NCI-H1694 treated with DMSO at 0.1 percent for 48 hours (cell line): ENCODE data around the gene FYB1.
"Not testable (repeated sequence)": the region's sequence is repeated elsewhere in the genome, so short reads cannot be mapped to it uniquely, and the experiment has no call there.

Experiments
- DNase-seq: peaks from one replicate; lab custom pipeline; 2025; lab: John Stamatoyannopoulos, UW

The FYB1 gene

DNA sequence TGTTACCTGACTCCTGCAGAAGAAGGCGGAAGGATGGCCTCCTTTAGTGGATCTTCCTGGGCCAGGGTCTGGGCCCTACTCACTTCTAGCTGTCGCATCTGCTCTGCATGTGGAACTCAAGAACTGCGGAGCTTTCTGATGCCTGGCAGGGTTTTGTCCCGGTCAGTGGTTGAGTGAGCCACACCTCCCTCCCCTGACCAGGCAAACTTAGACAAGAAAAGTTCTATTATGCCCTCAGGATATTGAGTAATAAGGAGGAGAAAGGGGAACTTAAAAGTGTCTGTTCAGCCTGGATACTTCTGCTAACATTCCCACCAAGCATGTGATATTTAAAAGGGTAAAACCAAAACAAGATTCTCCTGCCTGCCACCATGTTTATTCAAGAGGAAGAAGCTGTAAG is at the start of gene FYB1:
TSS of gene FYB1 (minus strand) at position 127 of the 400 bp plus-strand sequence. CDS start 16,603 bp downstream, outside the sequence.
- DNase-seq = no peak

GRCh38 chr5:39267186-39267585 is 47.8 kb upstream of the FYB1 start:
- no peak for DNase-seq

DNA sequence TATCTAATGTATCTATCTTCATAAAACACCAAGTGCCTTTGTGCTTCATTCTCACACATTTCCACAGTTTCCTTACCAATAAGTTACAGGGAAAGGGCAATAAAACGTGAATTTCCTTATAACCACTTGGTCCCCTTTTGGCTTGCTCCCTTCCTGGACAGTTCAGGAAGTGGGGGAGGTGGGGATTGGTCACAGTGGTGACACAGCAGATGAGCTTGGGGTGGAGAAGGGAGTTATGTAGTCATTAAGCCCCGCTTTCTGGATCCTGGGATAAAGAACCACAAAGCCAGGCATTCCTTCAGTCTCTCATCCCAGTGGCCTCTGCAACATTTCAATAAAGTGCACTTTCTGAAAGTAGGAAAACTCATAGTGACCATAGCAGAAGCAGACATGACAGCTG is 47.1 kb upstream of the FYB1 start:
- DNase-seq = no peak

DNA sequence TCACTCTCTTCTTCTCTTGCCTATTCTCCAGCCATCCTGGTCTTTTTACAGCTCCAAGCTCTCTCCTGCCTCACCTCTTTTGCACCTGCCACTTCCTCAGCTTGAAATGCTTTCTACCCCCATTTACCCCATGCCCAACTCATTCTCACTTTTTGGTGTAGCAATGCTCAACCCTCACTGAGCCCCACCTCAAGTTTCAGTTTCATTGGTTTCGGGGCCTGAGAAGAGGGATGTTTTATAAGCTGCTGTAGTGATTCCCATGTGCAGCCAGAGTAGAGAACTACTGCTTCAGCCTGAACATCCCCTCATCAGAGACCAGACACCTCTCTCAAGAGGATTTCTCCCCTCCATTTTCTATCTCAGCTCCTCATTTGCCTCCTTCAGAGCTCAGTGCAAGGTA is 45.2 kb upstream of the FYB1 start:
- DNase-seq = no peak

- no peak for DNase-seq
Measured at GRCh38 chr5:39262981-39263380, 43.6 kb upstream of the FYB1 start.

DNA sequence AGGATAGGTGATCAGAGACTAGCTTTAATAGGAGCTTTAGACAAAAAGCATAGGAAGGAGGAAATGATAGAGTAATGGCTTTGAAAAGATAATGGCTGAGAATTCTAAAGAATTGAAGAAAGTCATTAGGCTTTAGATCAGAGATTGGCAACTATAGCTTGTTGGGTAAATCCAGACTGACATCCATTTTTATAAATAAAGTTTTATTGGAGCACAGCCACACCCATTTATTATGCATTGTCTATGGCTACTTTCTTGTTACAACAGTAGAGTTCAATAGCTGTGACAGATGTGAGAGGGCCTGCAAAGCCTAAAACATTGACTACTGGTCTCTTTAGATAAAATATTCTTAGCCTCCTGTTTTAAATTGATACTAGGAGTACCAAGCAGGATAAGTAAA is 40.7 kb upstream of the FYB1 start:
- DNase-seq = no peak

DNA sequence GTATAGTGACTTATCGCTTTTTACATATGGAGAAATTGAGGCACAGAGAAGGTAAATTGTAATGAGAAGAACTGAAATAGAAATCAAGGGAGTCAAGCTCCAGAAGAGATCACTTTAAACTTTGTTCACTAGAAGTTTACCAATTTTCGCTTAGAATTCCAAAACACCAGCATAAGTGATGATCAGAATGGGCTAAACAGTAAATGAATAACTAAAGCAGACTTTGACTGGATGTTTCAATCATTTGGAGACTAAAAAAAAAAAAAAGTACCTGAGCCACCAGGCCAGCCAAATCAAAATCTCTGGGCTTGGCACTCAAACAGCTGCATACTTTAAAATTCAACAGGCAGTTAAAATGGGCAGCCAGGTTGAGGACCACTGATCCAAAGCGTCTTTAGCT is 38.2 kb upstream of the FYB1 start:
- DNase-seq = no peak

DNA sequence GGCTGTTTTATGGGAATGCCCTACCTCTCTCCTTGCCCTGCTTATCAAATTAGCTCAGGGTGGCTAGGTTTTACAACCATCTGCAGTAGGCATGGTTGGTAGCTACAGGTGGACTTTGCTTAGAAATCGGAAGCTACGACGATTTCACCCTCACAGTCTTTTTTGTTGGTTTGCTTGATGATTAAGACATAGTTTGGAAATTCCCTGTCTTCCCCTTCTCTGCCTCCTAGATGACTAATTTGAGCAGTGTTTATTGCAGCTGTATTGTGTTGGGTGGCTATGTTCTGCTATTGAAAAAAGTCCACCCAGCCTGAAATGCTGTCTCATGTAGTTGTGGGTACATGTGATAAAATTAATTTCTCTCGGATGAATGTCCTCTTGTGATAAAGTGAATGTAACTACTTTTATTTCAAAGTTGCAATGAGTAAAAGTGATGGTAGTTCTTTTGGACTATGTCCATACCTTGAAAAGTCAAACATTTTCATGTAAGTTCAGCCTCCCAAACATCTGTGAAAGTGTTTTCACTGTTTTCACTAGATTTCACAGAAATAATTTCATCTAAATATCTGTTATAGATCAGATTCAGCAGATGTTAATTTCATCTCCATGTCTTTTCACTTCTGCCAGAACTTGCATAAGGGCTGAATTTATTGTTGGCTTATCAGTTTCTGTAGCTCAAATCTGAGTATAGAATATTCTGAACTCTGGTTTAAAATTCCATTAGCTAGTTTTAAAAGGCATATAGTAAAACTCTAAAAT is 37.3 kb upstream of the FYB1 start:
- DNase-seq = no peak

DNA sequence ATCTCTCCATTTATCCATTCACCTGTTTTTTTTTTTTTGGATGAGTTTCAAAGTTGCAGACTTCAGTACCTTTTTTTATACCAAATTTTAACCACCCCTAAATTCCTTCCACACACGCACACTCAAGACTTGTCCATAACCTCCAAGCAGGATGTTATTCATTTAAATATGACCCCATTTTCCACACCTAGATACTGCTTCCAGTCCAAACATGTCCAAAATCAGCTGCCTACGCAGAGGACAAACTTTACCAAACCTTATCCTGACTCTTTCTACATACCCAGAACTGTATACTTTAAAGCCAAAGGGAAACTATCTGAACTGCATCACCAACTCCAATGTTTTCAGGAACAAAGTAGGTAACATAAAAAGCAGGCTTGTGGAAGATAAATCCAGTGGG is 36.0 kb upstream of the FYB1 start:
- no peak for DNase-seq

DNA sequence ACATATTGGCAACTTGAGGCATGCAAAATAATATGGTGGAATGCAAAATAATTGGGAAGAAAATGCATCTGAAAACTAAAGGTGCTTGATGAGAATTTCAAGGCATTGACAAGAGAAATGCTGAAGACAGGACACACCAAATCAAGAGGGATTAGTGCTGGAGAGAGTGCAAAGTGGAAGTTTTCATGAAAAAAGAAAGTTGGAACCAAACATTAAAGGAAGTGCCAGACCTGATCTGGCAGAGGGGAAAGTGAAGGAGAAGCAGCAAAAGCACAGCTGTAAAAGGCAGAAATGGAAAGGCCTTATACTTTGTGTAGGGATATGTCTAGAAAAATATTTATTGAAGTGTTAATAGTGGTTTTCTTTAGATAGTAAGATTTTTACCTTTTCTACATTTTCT is 35.3 kb upstream of the FYB1 start:
- no peak for DNase-seq

- no peak for DNase-seq
Measured at GRCh38 chr5:39253196-39253595, 33.8 kb upstream of the FYB1 start.

- DNase-seq = no peak
Measured at GRCh38 chr5:39249564-39250274, 30.4 kb upstream of the FYB1 start.

GRCh38 chr5:39249069-39249468 is 29.7 kb upstream of the FYB1 start:
- DNase-seq = no peak

GRCh38 chr5:39240750-39241149 is 21.4 kb upstream of the FYB1 start:
- DNase-seq = no peak

DNA sequence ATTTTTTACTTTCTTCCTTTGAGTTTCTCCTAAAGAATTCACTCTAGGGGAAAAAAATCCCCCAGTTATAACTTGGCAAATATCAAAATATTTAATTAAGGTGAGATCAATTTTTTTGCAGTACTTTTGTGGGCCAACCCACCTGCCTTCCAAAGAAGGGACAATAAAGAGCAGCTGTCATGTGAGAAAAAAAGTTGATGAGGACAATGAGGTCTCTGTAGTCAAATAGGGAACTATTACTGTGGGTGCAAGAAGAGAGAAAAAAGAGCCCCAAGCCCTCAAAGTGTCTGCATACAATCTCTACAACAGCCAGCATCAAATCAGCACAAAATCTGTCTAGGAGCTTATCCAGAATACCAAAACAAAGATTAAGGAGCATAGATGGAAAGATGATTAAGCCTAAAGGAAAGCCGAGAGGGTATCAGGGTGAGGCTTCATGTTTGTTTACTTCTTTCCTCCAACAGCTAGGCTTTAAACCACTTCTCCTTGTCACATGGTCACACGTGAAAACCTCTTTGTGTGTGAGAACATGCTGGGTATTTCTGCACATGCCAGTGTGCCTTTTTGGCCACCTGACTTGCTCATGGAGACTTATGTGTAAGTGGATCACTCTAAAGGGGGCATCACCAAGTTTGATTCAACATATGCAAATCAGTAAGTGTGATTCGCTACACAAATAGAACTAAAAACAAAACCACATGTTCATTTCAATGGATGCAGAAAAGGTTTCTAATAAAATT is 19.2 kb upstream of the FYB1 start:
- no peak for DNase-seq

DNA sequence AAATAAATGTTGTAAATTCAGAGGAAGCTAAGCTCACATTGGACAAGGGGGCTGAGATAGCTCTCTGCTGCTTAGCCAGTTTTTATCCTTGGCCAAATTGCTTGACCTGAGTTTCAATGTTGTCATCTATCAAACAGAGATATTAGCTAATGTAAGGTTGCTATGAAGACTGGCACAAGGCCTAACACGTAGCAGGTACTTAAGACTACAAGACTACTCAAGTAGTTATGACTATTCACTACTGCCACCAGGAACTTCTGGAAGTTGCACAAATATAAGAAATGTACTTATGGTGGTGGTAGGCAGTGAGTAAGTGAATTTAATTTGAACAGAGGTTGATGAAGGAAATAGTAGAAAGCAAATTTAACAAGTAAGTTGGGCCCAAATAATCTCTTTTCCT is 17.4 kb upstream of the FYB1 start:
- DNase-seq = no peak

DNA sequence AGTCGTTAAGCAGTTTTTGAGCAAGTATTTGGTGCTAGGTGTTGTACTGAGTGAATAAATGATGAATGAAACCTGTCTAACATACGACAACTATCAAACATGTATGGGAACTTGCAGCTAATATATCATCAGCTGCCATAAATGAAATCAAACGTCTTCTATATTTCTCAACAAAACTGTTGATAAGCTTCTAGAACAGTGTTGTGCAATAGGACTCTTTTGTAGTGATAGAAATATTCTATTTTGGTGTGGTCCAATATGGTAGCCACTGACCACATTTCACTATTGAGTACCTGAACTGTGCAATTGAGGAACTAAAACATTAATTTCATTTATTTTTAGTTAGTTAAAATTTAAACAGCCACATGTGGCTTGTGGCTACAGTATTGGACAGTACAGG is 16.3 kb upstream of the FYB1 start:
- no peak for DNase-seq

- not testable (repeated sequence) for DNase-seq
Measured at GRCh38 chr5:39234494-39234893, 15.1 kb upstream of the FYB1 start.

DNA sequence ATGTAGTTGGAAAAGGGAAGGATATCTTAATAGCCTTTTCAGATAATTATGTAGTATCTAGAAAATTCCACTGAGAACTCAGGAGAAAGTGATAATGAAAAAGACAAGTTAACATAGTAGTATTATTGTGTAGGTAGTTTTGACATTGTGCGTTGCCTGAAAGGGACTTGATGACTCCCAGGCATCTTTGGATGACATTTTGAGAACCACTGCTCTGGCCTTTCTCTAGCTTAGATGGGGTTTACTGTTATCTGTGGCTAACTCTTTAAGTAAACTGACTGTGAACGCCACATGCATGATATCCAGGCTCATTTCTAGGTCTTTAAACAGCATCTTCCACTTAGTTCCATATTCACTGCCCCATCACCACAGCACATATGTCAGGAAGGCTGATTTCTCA is 14.4 kb upstream of the FYB1 start:
- DNase-seq = no peak

GRCh38 chr5:39231705-39232525 is 12.6 kb upstream of the FYB1 start:
- no peak for DNase-seq

GRCh38 chr5:39228596-39228995 is 9.2 kb upstream of the FYB1 start:
- DNase-seq = no peak

DNA sequence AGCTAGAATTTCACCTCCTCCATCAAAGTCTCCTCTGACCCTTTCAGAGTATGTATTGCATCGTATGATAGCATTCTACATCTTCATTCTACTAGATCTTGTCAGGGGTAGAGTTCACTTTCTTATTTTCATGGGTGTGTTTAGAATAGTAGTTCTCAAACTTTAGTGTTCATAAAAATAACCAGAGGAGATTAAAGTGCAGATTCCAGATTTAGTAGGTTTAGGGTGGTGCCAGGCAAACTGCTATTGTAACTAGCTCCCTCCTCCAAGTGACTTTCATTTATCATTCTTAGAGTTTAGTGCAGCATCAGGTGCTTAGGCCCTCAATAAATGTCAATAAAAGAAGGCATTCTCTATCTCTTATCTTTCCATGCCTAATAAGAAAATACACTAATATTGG is 7.2 kb upstream of the FYB1 start:
- DNase-seq = no peak
